ENCODE measurements around the gene TMEM233.

Gene TMEM233

DNA sequence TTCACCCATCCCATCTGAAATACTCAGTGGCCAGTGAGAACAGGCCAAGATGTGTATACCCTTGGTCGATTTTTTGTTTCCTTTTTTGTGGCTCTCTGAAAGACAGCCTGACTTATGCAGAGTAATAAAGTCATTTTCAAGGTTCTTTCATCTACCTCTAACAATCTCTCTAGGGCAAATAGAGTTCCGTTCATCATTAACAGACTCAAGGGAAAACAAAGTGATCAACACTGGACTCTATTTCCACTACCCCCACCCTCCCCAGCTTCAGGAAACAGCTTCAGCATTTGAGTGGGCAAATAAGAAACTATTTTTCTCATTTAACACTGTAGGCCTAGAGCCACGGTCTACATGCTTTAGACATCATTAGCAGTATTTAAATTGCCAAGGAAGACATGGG, 90.2 kb downstream of the TMEM233 start:
- peaks cover 68% of the 10 kb centered on the region for H3K36me3 ChIP-seq (ENCODE audit: insufficient read depth, low read length)

DNA sequence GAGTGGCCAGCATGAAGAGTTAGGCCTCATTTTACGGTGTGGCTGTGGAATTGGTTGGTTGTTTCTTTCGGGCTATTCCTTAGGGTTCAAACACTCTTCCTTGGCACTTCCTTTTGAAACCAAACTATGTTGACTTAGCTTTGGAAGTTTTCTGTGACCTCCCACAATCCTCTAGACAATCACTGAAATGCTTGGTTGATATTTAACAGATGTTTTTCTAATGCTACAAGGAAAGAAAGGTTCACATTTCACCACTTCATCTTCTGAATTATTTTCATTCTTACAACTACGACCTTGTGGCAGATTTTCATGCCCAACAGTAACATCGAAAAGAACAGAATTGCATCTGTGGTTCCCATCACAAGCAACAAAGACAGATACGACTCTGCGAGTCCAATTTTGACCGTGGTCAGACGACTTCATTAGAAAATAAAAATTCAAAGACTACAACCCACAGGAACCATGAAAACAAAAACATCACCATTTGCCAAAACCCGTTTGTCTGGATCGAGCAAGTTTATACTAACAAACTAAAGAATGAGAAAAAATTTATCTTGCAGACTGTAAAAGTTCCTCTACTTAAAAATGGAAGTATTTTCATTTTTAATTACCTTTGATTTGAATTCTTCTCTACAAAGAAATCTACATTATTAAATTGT, 91.3 kb downstream of the TMEM233 start:
- H3K4me2 ChIP-seq (ENCODE audit: insufficient read depth, low read length): no peak overlapping the region
- H3K4me3 ChIP-seq (ENCODE audit: low read depth in 1 of 2, low read length in 2 of 2): no peak overlapping the region
- no peak for TF ChIP-seq EZH2 (IDR thresholded peaks at IDR 0.05; ENCODE audit: borderline replicate concordance, low read depth, low read length, severe bottlenecking)
- no peak for TF ChIP-seq CTCF (IDR thresholded peaks at IDR 0.05; ENCODE audit: borderline replicate concordance, extremely low read depth, low read length, poor library complexity, severe bottlenecking)
- no peak overlapping the region for H2AFZ ChIP-seq (ENCODE audit: low read depth, low read length)
- no peaks in the 10 kb centered on the region for H3K4me1 ChIP-seq (ENCODE audit: insufficient read depth, low read length)
- H3K79me2 ChIP-seq (ENCODE audit: insufficient read depth, low read length): no peaks in the 10 kb centered on the region
- H3K36me3 ChIP-seq (ENCODE audit: insufficient read depth, low read length): peaks cover 66% of the 10 kb centered on the region
- no peak overlapping the region for H3K27ac ChIP-seq (ENCODE audit: low read length)
- no peaks in the 10 kb centered on the region for H3K27me3 ChIP-seq (ENCODE audit: insufficient read depth, low read length, poor library complexity)
- 0 out of 2 replicates have a peak, but pooled peaks cover under 1% of the 10 kb centered on the region for H4K20me1 ChIP-seq (ENCODE audit: insufficient read depth, low read length)
- DNase-seq: no peak
- ATAC-seq (ENCODE audit: insufficient read depth, low read depth): no peak
- no peaks in the 10 kb centered on the region for H3K9me3 ChIP-seq (ENCODE audit: insufficient read depth, low read length, severe bottlenecking)
- H3K9ac ChIP-seq (ENCODE audit: low read depth, low read length): no peak overlapping the region

More for the DNA sequence above, 90.2 kb downstream of the TMEM233 start:
- no peaks in the 10 kb centered on the region for H3K27me3 ChIP-seq (ENCODE audit: insufficient read depth, low read length, poor library complexity)
- H3K9ac ChIP-seq (ENCODE audit: low read depth, low read length): no peak overlapping the region
- ATAC-seq (ENCODE audit: insufficient read depth, low read depth) (no peak), DNase-seq (no peak)
- no peaks in the 10 kb centered on the region for H3K9me3 ChIP-seq (ENCODE audit: insufficient read depth, low read length, severe bottlenecking)
- no peak overlapping the region for H3K27ac ChIP-seq (ENCODE audit: low read length)
- no peaks in the 10 kb centered on the region for H3K79me2 ChIP-seq (ENCODE audit: insufficient read depth, low read length)
- H4K20me1 ChIP-seq (ENCODE audit: insufficient read depth, low read length): 0 out of 2 replicates have a peak, but pooled peaks cover 4% of the 10 kb centered on the region
- no peak overlapping the region for H3K4me3 ChIP-seq (ENCODE audit: low read depth in 1 of 2, low read length in 2 of 2)
- H3K4me2 ChIP-seq (ENCODE audit: insufficient read depth, low read length): no peak overlapping the region
- no peaks in the 10 kb centered on the region for H3K4me1 ChIP-seq (ENCODE audit: insufficient read depth, low read length)
- no peak overlapping the region for H2AFZ ChIP-seq (ENCODE audit: low read depth, low read length)
- no peak for TF ChIP-seq CTCF (IDR thresholded peaks at IDR 0.05; ENCODE audit: borderline replicate concordance, extremely low read depth, low read length, poor library complexity, severe bottlenecking)
- no peak for TF ChIP-seq EZH2 (IDR thresholded peaks at IDR 0.05; ENCODE audit: borderline replicate concordance, low read depth, low read length, severe bottlenecking)

DNA sequence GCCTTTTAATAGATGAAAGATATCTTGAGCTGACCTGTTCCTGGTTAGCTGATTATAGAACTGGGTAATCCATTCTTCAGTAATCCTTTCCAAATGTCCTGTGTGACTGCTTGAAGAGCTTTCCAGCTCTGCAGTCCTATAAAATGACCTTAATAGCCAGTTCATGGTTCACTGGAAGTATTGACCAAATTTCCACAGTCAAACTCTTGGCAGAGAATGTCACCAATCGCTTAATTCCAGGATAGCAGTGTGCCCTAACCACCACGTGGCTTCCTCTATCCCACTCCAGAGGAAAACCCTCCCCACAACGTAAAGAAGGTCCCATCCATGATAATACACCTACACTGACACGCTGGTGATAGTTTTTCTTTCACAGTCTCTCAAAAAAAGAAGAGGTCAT, 91.8 kb downstream of the TMEM233 start:
- Histone ChIP-seq H3K4me2 (ENCODE audit: insufficient read depth, low read length) (no peak overlapping the region), H2AFZ (ENCODE audit: low read depth, low read length) (no peak overlapping the region), H3K36me3 (ENCODE audit: insufficient read depth, low read length) (peaks cover 66% of the 10 kb centered on the region), H3K4me3 (ENCODE audit: low read depth in 1 of 2, low read length in 2 of 2) (no peak overlapping the region), H3K9me3 (ENCODE audit: insufficient read depth, low read length, severe bottlenecking) (no peaks in the 10 kb centered on the region), H3K4me1 (ENCODE audit: insufficient read depth, low read length) (no peaks in the 10 kb centered on the region), H3K27me3 (ENCODE audit: insufficient read depth, low read length, poor library complexity) (no peaks in the 10 kb centered on the region), H3K9ac (ENCODE audit: low read depth, low read length) (no peak overlapping the region), H4K20me1 (ENCODE audit: insufficient read depth, low read length) (no peaks in the 10 kb centered on the region), H3K27ac (ENCODE audit: low read length) (no peak overlapping the region), H3K79me2 (ENCODE audit: insufficient read depth, low read length) (no peaks in the 10 kb centered on the region)
- ATAC-seq (ENCODE audit: insufficient read depth, low read depth) (no peak), DNase-seq (no peak)
- TF ChIP-seq EZH2 (IDR thresholded peaks at IDR 0.05; ENCODE audit: borderline replicate concordance, low read depth, low read length, severe bottlenecking): no peak
- no peak for TF ChIP-seq CTCF (IDR thresholded peaks at IDR 0.05; ENCODE audit: borderline replicate concordance, extremely low read depth, low read length, poor library complexity, severe bottlenecking)

Data from DND-41 (cell line).